ENCODE data around the gene KHDRBS2.
"Not testable (repeated sequence)": the region's sequence is repeated elsewhere in the genome, so short reads cannot be mapped to it uniquely, and the experiment has no call there.

The KHDRBS2 gene

GRCh38 chr6:61841958-61842357, 444.1 kb downstream of the KHDRBS2 start:
- DNase-seq, result no peak

GRCh38 chr6:61835237-61835636, 450.8 kb downstream of the KHDRBS2 start:
- DNase-seq, result no peak

- DNase-seq, result no peak
Measured at GRCh38 chr6:61833176-61833755, 452.8 kb downstream of the KHDRBS2 start.

GRCh38 chr6:61817716-61818115, 468.3 kb downstream of the KHDRBS2 start:
- no peak for DNase-seq

- no peak for DNase-seq
Measured at GRCh38 chr6:61810047-61810446, 476.0 kb downstream of the KHDRBS2 start.

- no peak for DNase-seq
Measured at GRCh38 chr6:61809004-61809595, 476.9 kb downstream of the KHDRBS2 start.

GRCh38 chr6:61787998-61788397, 498.0 kb downstream of the KHDRBS2 start:
- no peak for DNase-seq

- not testable (repeated sequence) for DNase-seq
Measured at GRCh38 chr6:61769446-61769845, 516.6 kb downstream of the KHDRBS2 start.

GRCh38 chr6:61755739-61756138, 530.3 kb downstream of the KHDRBS2 start:
- no peak for DNase-seq

- DNase-seq, result no peak
Measured at GRCh38 chr6:61751986-61752385, 534.0 kb downstream of the KHDRBS2 start.

GRCh38 chr6:61745994-61746393, 540.0 kb downstream of the KHDRBS2 start:
- DNase-seq, result no peak

- no peak for DNase-seq
Measured at GRCh38 chr6:61711849-61712248, 574.2 kb downstream of the KHDRBS2 start.

GRCh38 chr6:61688165-61688564, 597.9 kb downstream of the KHDRBS2 start:
- DNase-seq, result no peak

- no peak for DNase-seq
Measured at GRCh38 chr6:61682562-61682961, 603.5 kb downstream of the KHDRBS2 start.

- DNase-seq, result no peak
Measured at GRCh38 chr6:61679625-61680024, 606.4 kb downstream of the KHDRBS2 start.

- DNase-seq, result no peak
Measured at GRCh38 chr6:61675734-61676133, 610.3 kb downstream of the KHDRBS2 start.

GRCh38 chr6:61649845-61650244, 636.2 kb downstream of the KHDRBS2 start:
- no peak for DNase-seq

GRCh38 chr6:61640463-61640862, 645.6 kb downstream of the KHDRBS2 start:
- DNase-seq, result no peak

All from activated CD4-positive, alpha-beta T cell treated with anti-CD3 and anti-CD28 coated beads for 1 hour (primary cell).